ENCODE results near the gene TDRKH.
A peak's percentile ranks its signal among the peaks of the same experiment; 100 is the strongest.

TDRKH gene

GRCh38 chr1:151832318-151832980 lies 42.1 kb upstream of the TDRKH start:
- no peak overlapping the region for H2AFZ ChIP-seq (ENCODE audit: low read length)

DNA sequence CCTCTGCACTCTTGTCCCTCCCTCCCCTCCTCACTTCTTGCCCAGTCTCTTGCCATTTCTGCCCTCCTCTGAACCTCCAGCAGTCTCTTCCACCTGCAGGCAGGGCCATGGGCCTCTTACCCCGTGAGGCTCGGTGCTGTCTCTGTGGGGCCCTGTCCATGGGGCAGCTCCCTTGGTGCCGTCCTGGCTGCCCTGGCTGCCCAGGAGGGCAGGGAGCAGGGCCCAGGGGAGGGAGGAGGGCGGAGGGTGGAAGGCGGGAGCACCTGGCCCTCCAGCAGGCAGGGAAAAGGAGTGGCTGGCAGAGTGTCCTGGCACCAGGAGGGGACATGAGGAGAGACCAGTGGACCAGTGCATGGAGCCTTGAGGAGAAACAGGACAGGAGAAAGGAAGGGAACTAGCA lies 41.3 kb upstream of the TDRKH start, which contains the start of gene RORC:
TSS of gene RORC (minus strand) at position 198 of the 400 bp plus-strand sequence. CDS start at position 160, 38 bp downstream.
- TF ChIP-seq EZH2phosphoT487 (IDR thresholded peaks at IDR 0.05; ENCODE audit: borderline replicate concordance), result no peak
- no peak for TF ChIP-seq CTCF (conservative IDR thresholded peaks at IDR 0.05; ENCODE audit: low read length)
- H2AFZ ChIP-seq (ENCODE audit: low read length), result peak within 1 kb of the TSS; percentile 44; the same call in 1 of the 2 replicates
- H3K9ac ChIP-seq (ENCODE audit: low read depth, low read length, poor library complexity, severe bottlenecking), result peak within 1 kb of the TSS; percentile 70
- peaks cover 9% of the 10 kb centered on the region; the same call in 1 of the 2 replicates for H3F3A ChIP-seq (ENCODE audit: low read depth)
- H3K79me2 ChIP-seq (ENCODE audit: insufficient read depth, low read length), result no peaks in the 10 kb centered on the region
- peak within 1 kb of the TSS; percentile 21 for H3K4me3 ChIP-seq (ENCODE audit: low read length, poor library complexity, severe bottlenecking)
- no peaks in the 10 kb centered on the region for H3K36me3 ChIP-seq (ENCODE audit: insufficient read depth, low read length)
- peak within 1 kb of the TSS; percentile 77 for H3K4me2 ChIP-seq (ENCODE audit: low read depth, low read length, poor library complexity, severe bottlenecking)
- no peaks in the 10 kb centered on the region for H3K9me3 ChIP-seq (ENCODE audit: insufficient read depth, low read depth, low read length)
- no peaks in the 10 kb centered on the region for H3K9me2 ChIP-seq (replicated peaks; ENCODE audit: low read depth, low read length)
- H4K20me1 ChIP-seq (ENCODE audit: insufficient read depth, low read length, poor library complexity, severe bottlenecking), result no peaks in the 10 kb centered on the region
- H3K27me3 ChIP-seq (ENCODE audit: insufficient read depth, low read length, poor library complexity, severe bottlenecking), result no peaks in the 10 kb centered on the region
- peaks cover 53% of the 10 kb centered on the region for H3K4me1 ChIP-seq (ENCODE audit: insufficient read depth, low read length, poor library complexity, severe bottlenecking)

More at GRCh38 chr1:151832318-151832980, 42.1 kb upstream of the TDRKH start:
- Histone ChIP-seq H3K79me2 (ENCODE audit: insufficient read depth, low read length) (no peaks in the 10 kb centered on the region), H3K4me2 (ENCODE audit: low read depth, low read length, poor library complexity, severe bottlenecking) (no peak overlapping the region), H3K4me1 (ENCODE audit: insufficient read depth, low read length, poor library complexity, severe bottlenecking) (peaks cover 55% of the 10 kb centered on the region), H3K36me3 (ENCODE audit: insufficient read depth, low read length) (no peaks in the 10 kb centered on the region), H3K4me3 (ENCODE audit: low read length, poor library complexity, severe bottlenecking) (no peak overlapping the region), H3K9ac (ENCODE audit: low read depth, low read length, poor library complexity, severe bottlenecking) (no peak overlapping the region), H3K9me3 (ENCODE audit: insufficient read depth, low read depth, low read length) (no peaks in the 10 kb centered on the region), H3K9me2 (replicated peaks; ENCODE audit: low read depth, low read length) (no peaks in the 10 kb centered on the region), H3F3A (ENCODE audit: low read depth) (peaks cover 9% of the 10 kb centered on the region; the same call in 1 of the 2 replicates), H3K27me3 (ENCODE audit: insufficient read depth, low read length, poor library complexity, severe bottlenecking) (no peaks in the 10 kb centered on the region), H4K20me1 (ENCODE audit: insufficient read depth, low read length, poor library complexity, severe bottlenecking) (no peaks in the 10 kb centered on the region)
- no peak for TF ChIP-seq CTCF (conservative IDR thresholded peaks at IDR 0.05; ENCODE audit: low read length)
- TF ChIP-seq EZH2phosphoT487 (IDR thresholded peaks at IDR 0.05; ENCODE audit: borderline replicate concordance), result no peak

GRCh38 chr1:151831256-151831591 lies 40.9 kb upstream of the TDRKH start:
- Histone ChIP-seq H3K9me3 (ENCODE audit: insufficient read depth, low read depth, low read length) (no peaks in the 10 kb centered on the region), H2AFZ (ENCODE audit: low read length) (peak overlapping the region; percentile 44; the same call in 1 of the 2 replicates), H3K9ac (ENCODE audit: low read depth, low read length, poor library complexity, severe bottlenecking) (peak overlapping the region; percentile 57), H3K79me2 (ENCODE audit: insufficient read depth, low read length) (no peaks in the 10 kb centered on the region), H3K36me3 (ENCODE audit: insufficient read depth, low read length) (no peaks in the 10 kb centered on the region), H3K9me2 (replicated peaks; ENCODE audit: low read depth, low read length) (no peaks in the 10 kb centered on the region), H3K4me2 (ENCODE audit: low read depth, low read length, poor library complexity, severe bottlenecking) (peak overlapping the region; percentile 77), H4K20me1 (ENCODE audit: insufficient read depth, low read length, poor library complexity, severe bottlenecking) (no peaks in the 10 kb centered on the region), H3K4me3 (ENCODE audit: low read length, poor library complexity, severe bottlenecking) (peak overlapping the region; percentile 21), H3K4me1 (ENCODE audit: insufficient read depth, low read length, poor library complexity, severe bottlenecking) (peaks cover 56% of the 10 kb centered on the region), H3K27me3 (ENCODE audit: insufficient read depth, low read length, poor library complexity, severe bottlenecking) (no peaks in the 10 kb centered on the region), H3F3A (ENCODE audit: low read depth) (peaks cover 9% of the 10 kb centered on the region; the same call in 1 of the 2 replicates)
- TF ChIP-seq CTCF (conservative IDR thresholded peaks at IDR 0.05; ENCODE audit: low read length) (no peak), EZH2phosphoT487 (IDR thresholded peaks at IDR 0.05; ENCODE audit: borderline replicate concordance) (no peak)

Data from Loucy (cell line).